Measurements from ENCODE around the gene FILIP1L. TPM values are rescaled to one million over a fixed set of nuclear protein-coding genes. Genes with fewer than 3 reads are reported as not detected.

The FILIP1L gene
- total and polyA plus RNA-seq, 2 donors (not counting 1 experiment from before 2014, with no cell fraction given) = 0.32 to 0.48 TPM

GRCh38 chr3:99873269-99874102 lies 240.8 kb downstream of the FILIP1L start:
- intact Hi-C loops (cut with micrococcal nuclease) = no loop called here
- no peak overlapping the region for H3K4me3 Mint-ChIP-seq
- peaks cover 12% of the 10 kb centered on the region for H3K79me2 ChIP-seq (ENCODE audit: control insufficient read depth, insufficient read depth, low read length)

DNA sequence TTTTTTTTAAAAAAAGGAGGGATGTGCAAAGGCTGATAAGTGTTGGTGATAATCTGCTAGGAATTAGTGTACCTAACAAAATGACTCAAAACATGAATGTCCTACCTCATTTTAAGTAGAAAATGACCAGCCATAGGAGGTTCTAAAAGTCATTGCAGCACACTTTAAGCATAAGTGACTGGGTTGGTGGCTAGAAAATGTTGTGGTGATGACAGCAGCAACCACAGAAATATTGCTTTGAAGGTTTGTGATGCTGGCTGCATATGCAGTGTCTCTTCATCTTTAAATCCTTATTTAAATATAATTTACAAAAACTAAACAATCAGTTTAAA lies 241.4 kb downstream of the FILIP1L start:
- H3K27me3 ChIP-seq (replicated peaks in 1 of 4; ENCODE audit: control extremely low read depth in 1 of 4, control insufficient read depth in 3 of 4, insufficient read depth in 4 of 4, low read length in 3 of 4) = no peaks in the 10 kb centered on the region
- Mint-ChIP-seq H3K27me3 (no peaks in the 10 kb centered on the region), H3K4me3 (no peak overlapping the region), H3K4me1 (peaks cover 17% of the 10 kb centered on the region), H3K27ac (no peak overlapping the region), H3K9me3 (ENCODE audit: insufficient read depth) (no peaks in the 10 kb centered on the region)
- no peak overlapping the region for H3K9ac ChIP-seq (ENCODE audit: low read length)
- H3K4me1 ChIP-seq (ENCODE audit: control insufficient read depth in 2 of 2, insufficient read depth in 2 of 2, low read length in 2 of 2) = peaks cover 6 to 8% of the 10 kb centered on the region in 2 donors
- intact Hi-C loops (cut with micrococcal nuclease) = no loop called here
- DNase-seq (no peak), ATAC-seq (ENCODE audit: low read depth) (no peak)
- CTCF ChIA-PET = no interaction called here
- peaks cover 3% of the 10 kb centered on the region for H4K20me1 ChIP-seq (ENCODE audit: control insufficient read depth, insufficient read depth, low read length, poor library complexity, severe bottlenecking)
- no peak overlapping the region for H3K4me3 ChIP-seq (ENCODE audit: control extremely low read depth in 1 of 5, extremely low read depth in 1 of 5, insufficient read depth in 1 of 5, low read depth in 2 of 5, low read length in 4 of 5)
- POLR2A ChIA-PET = no interaction called here
- peaks cover 0 to 1% of the 10 kb centered on the region in 2 experiments for H3K36me3 ChIP-seq (replicated peaks in 1 of 2; ENCODE audit: control extremely low read depth in 1 of 2, control insufficient read depth in 1 of 2, extremely low read depth in 1 of 2, insufficient read depth in 2 of 2, low read length in 1 of 2)
- H3K9me3 ChIP-seq (ENCODE audit: control extremely low read depth in 1 of 3, control insufficient read depth in 2 of 3, insufficient read depth in 1 of 3, low read length in 2 of 3) = no peaks in the 10 kb centered on the region
- peaks cover 12% of the 10 kb centered on the region for H3K79me2 ChIP-seq (ENCODE audit: control insufficient read depth, insufficient read depth, low read length)
- H2AFZ ChIP-seq (ENCODE audit: insufficient read depth, low read depth, low read length, poor library complexity, severe bottlenecking) = no peak overlapping the region
- no peak overlapping the region for H3K4me2 ChIP-seq (replicated peaks; ENCODE audit: low read depth, low read length, poor library complexity, severe bottlenecking)
- TF ChIP-seq, protein P1, sequence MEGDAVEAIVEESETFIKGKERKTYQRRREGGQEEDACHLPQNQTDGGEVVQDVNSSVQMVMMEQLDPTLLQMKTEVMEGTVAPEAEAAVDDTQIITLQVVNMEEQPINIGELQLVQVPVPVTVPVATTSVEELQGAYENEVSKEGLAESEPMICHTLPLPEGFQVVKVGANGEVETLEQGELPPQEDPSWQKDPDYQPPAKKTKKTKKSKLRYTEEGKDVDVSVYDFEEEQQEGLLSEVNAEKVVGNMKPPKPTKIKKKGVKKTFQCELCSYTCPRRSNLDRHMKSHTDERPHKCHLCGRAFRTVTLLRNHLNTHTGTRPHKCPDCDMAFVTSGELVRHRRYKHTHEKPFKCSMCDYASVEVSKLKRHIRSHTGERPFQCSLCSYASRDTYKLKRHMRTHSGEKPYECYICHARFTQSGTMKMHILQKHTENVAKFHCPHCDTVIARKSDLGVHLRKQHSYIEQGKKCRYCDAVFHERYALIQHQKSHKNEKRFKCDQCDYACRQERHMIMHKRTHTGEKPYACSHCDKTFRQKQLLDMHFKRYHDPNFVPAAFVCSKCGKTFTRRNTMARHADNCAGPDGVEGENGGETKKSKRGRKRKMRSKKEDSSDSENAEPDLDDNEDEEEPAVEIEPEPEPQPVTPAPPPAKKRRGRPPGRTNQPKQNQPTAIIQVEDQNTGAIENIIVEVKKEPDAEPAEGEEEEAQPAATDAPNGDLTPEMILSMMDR (IDR thresholded peaks at IDR 0.05) = no peak
- TF ChIP-seq EZH2 (IDR thresholded peaks at IDR 0.05; ENCODE audit: borderline replicate concordance, insufficient read depth, low read depth, low read length, poor library complexity, severe bottlenecking) = no peak
- H3K27ac ChIP-seq (ENCODE audit: low read length in 2 of 2) = no peak overlapping the region

More at GRCh38 chr3:99873269-99874102, 240.8 kb downstream of the FILIP1L start:
- ChIA-PET POLR2A (no interaction called here), CTCF (no interaction called here)
- peaks cover 6 to 8% of the 10 kb centered on the region in 2 donors for H3K4me1 ChIP-seq (ENCODE audit: control insufficient read depth in 2 of 2, insufficient read depth in 2 of 2, low read length in 2 of 2)
- no CpG with 5 or more reads among the region's 2 CpGs for WGBS (ENCODE audit: insufficient coverage)
- no peak overlapping the region for H3K9ac ChIP-seq (ENCODE audit: low read length)
- H4K20me1 ChIP-seq (ENCODE audit: control insufficient read depth, insufficient read depth, low read length, poor library complexity, severe bottlenecking) = peaks cover 3% of the 10 kb centered on the region
- H3K27ac Mint-ChIP-seq = no peak overlapping the region
- peaks cover 16% of the 10 kb centered on the region for H3K4me1 Mint-ChIP-seq
- H3K27me3 ChIP-seq (replicated peaks in 1 of 4; ENCODE audit: control extremely low read depth in 1 of 4, control insufficient read depth in 3 of 4, insufficient read depth in 4 of 4, low read length in 3 of 4) = no peaks in the 10 kb centered on the region
- no peak overlapping the region for H3K4me2 ChIP-seq (replicated peaks; ENCODE audit: low read depth, low read length, poor library complexity, severe bottlenecking)
- H3K9me3 Mint-ChIP-seq (ENCODE audit: insufficient read depth) = no peaks in the 10 kb centered on the region
- no peak overlapping the region for H2AFZ ChIP-seq (ENCODE audit: insufficient read depth, low read depth, low read length, poor library complexity, severe bottlenecking)
- no peak for TF ChIP-seq EZH2 (IDR thresholded peaks at IDR 0.05; ENCODE audit: borderline replicate concordance, insufficient read depth, low read depth, low read length, poor library complexity, severe bottlenecking)
- TF ChIP-seq, protein P1 (IDR thresholded peaks at IDR 0.05) = no peak
- peaks cover 0 to 1% of the 10 kb centered on the region in 2 experiments for H3K36me3 ChIP-seq (replicated peaks in 1 of 2; ENCODE audit: control extremely low read depth in 1 of 2, control insufficient read depth in 1 of 2, extremely low read depth in 1 of 2, insufficient read depth in 2 of 2, low read length in 1 of 2)
- H3K9me3 ChIP-seq (ENCODE audit: control extremely low read depth in 1 of 3, control insufficient read depth in 2 of 3, insufficient read depth in 1 of 3, low read length in 2 of 3) = no peaks in the 10 kb centered on the region
- H3K4me3 ChIP-seq (ENCODE audit: control extremely low read depth in 1 of 5, extremely low read depth in 1 of 5, insufficient read depth in 1 of 5, low read depth in 2 of 5, low read length in 4 of 5) = no peak overlapping the region
- no peaks in the 10 kb centered on the region for H3K27me3 Mint-ChIP-seq
- DNase-seq (no peak), ATAC-seq (ENCODE audit: low read depth) (no peak)
- H3K27ac ChIP-seq (ENCODE audit: low read length in 2 of 2) = no peak overlapping the region

Measured in B cell (primary cell).